ENCODE measurements around the gene CHMP1B. TPM values are rescaled to one million over a fixed set of nuclear protein-coding genes. Genes with fewer than 3 reads are reported as not detected.
A peak's percentile ranks its signal among the peaks of the same experiment; 100 is the strongest.

CHMP1B gene
- total RNA-seq, 1 experiment from 2014 or later: 38.7 TPM

- H3K4me3 Mint-ChIP-seq: peak overlapping the region; percentile 28 to 67; a peak in 2 of 5 replicates
- Histone ChIP-seq H3K4me1 (ENCODE audit: insufficient read depth, low read length) (peaks cover 5% of the 10 kb centered on the region; the same call in 1 of the 2 replicates), H3K4me2 (ENCODE audit: insufficient read depth, insufficient read length, low read length) (no peak overlapping the region), H3K79me2 (ENCODE audit: insufficient read depth, low read length) (no peaks in the 10 kb centered on the region), H4K91ac (ENCODE audit: insufficient read length, low read depth, low read length) (peak overlapping the region; percentile 58), H3K9me3 (ENCODE audit: control insufficient read depth, low read depth, low read length) (no peaks in the 10 kb centered on the region), H3K9ac (ENCODE audit: extremely low read depth, insufficient read length, low read length) (no peak overlapping the region), H3K14ac (ENCODE audit: insufficient read depth, low read length) (peak overlapping the region; percentile 60; the same call in 1 of the 2 replicates), H3K4ac (ENCODE audit: low read depth, low read length) (no peak overlapping the region; the same call in 1 of the 2 replicates), H3K27me3 (ENCODE audit: insufficient read depth, low read length) (no peaks in the 10 kb centered on the region), H4K8ac (replicated peaks; ENCODE audit: insufficient read length, low read depth, low read length) (no peak overlapping the region), H4K5ac (ENCODE audit: insufficient read length, low read depth, low read length) (no peak overlapping the region), H2BK5ac (ENCODE audit: insufficient read length, low read length) (no peak overlapping the region), H2AK5ac (ENCODE audit: insufficient read length, low read length) (peak overlapping the region; percentile 25), H3K23ac (ENCODE audit: insufficient read length, low read depth, low read length) (no peak overlapping the region), H4K20me1 (ENCODE audit: control insufficient read depth, insufficient read depth, insufficient read length) (no peaks in the 10 kb centered on the region), H2BK12ac (ENCODE audit: insufficient read length, low read depth, low read length) (peak overlapping the region; percentile 29), H2BK120ac (ENCODE audit: low read depth, low read length, poor library complexity, severe bottlenecking) (peak overlapping the region; percentile 39), H3K18ac (ENCODE audit: insufficient read length, low read depth, low read length) (peak overlapping the region; percentile 68), H3T11ph (ENCODE audit: low read length) (peak overlapping the region; percentile 69), H2AFZ (ENCODE audit: low read length) (no peak overlapping the region), H3K56ac (ENCODE audit: insufficient read length, low read depth, low read length) (no peak overlapping the region), H3K27ac (ENCODE audit: insufficient read length, low read depth, low read length) (peak overlapping the region; percentile 66), H3K23me2 (ENCODE audit: insufficient read length, low read depth, low read length, poor library complexity, severe bottlenecking) (no peaks in the 10 kb centered on the region), H3K79me1 (ENCODE audit: insufficient read depth, low read depth, low read length, poor library complexity, severe bottlenecking) (no peaks in the 10 kb centered on the region), H2BK15ac (ENCODE audit: low read depth, low read length) (no peak overlapping the region), H2BK20ac (ENCODE audit: low read depth, low read length, poor library complexity, severe bottlenecking) (peak overlapping the region; percentile 83)
- no peaks in the 10 kb centered on the region for H3K9me3 Mint-ChIP-seq
- no peaks in the 10 kb centered on the region for H3K27me3 Mint-ChIP-seq (ENCODE audit: low read depth)
- no CpG with 5 or more reads among the region's 7 CpGs for WGBS (ENCODE audit: extremely low coverage, insufficient read length, low lambda C conversion rate)
- H3K27ac Mint-ChIP-seq: peak overlapping the region; percentile 95 to 99 (median 99)
- no peak for DNase-seq
- H3K36me3 Mint-ChIP-seq (ENCODE audit: insufficient read depth in 1 of 3, low read depth in 3 of 3): no peaks in the 10 kb centered on the region
- H3K4me1 Mint-ChIP-seq: peaks cover 64 to 67% of the 10 kb centered on the region in 2 experiments
- no peak for TF ChIP-seq CTCF (conservative IDR thresholded peaks at IDR 0.05)
These were observed 44.0 kb upstream of the CHMP1B start for GRCh38 chr18:11807233-11807632.
